Measurements from ENCODE around the gene PPME1.

DNA sequence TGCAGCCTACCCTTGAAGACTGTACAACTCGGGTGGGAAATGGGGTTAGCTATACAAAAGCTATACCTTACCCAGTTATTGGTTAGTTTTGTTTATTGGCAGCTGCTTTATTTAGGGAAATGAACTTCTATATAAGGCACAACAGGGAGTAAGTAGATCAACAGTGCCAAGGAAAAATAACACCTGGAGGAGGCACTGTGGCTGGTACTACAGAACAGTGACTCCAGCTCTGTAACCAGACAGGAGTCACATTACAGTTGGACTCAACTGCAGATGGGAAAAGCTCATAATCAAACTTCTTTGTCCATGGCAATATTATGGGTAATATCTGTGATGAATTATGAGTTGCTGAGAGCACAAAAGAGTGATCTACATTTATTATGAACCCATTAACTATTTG, 126.4 kb downstream of the PPME1 start:
- TF ChIP-seq EZH2 (IDR thresholded peaks at IDR 0.05; ENCODE audit: insufficient read depth, poor library complexity, severe bottlenecking): no peak
- TF ChIP-seq EZH2phosphoT487 (IDR thresholded peaks at IDR 0.05; ENCODE audit: insufficient read depth, low read depth): no peak
